Activated CD8-positive, alpha-beta T cell treated with anti-CD3 and anti-CD28 coated beads, Interleukin-2, amount 10 ng/mL, durations not matched to agents 7 days and 5 days (primary cell): Measurements from ENCODE around the gene MFSD6. TPM values are rescaled to one million over a fixed set of nuclear protein-coding genes. Genes with fewer than 3 reads are reported as not detected.
"Not testable (repeated sequence)": the region's sequence is repeated elsewhere in the genome, so short reads cannot be mapped to it uniquely, and the experiment has no call there.

ENCODE experiments used
- ATAC-seq: fragments of 150-1000 bp; cut with Tn5 transposase; one replicate; pipeline ENCODE4 v1.10.0; 2021; ENCODE audit warnings: moderate library complexity
- CTCF ChIA-PET: fragments of 350-600 bp; sonication (Branson Sonifier 250); formaldehyde crosslinking; loops from one replicate; lab custom pipeline; 2021; ENCODE audit warnings: antibody characterized with exemption; lab: Charles Lee
- POLR2A ChIA-PET: fragments of 350-600 bp; sonication (Branson Sonifier 250); formaldehyde crosslinking; loops from one replicate; lab custom pipeline; 2021; ENCODE audit warnings: antibody characterized with exemption; lab: Charles Lee
- DNase-seq: peaks from one replicate; pipeline ENCODE4 v3.0.0-alpha.2; 2020
- H3K27ac Mint-ChIP-seq: one replicate; pipeline ENCODE4 v1.8.0; 2021; ENCODE audit warnings: mild to moderate bottlenecking, mixed read lengths
- H3K27me3 Mint-ChIP-seq: one replicate; pipeline ENCODE4 v1.8.0; 2021; ENCODE audit warnings: low read depth, mixed read lengths
- H3K36me3 Mint-ChIP-seq: one replicate; pipeline ENCODE4 v1.8.0; 2021; ENCODE audit warnings: low read depth, mixed read lengths
- H3K4me1 Mint-ChIP-seq: one replicate; pipeline ENCODE4 v1.8.0; 2021; ENCODE audit warnings: low read depth, mixed read lengths
- H3K4me3 Mint-ChIP-seq: one replicate; pipeline ENCODE4 v1.8.0; 2021; ENCODE audit warnings: mild to moderate bottlenecking, mixed read lengths
- H3K9me3 Mint-ChIP-seq: one replicate; pipeline ENCODE4 v1.8.0; 2022; ENCODE audit warnings: mixed read lengths; ENCODE audit not compliant: insufficient read depth
- total RNA-seq, 2 experiments: library from RNA; stranded (reverse); gene quantifications; one replicate each; pipeline ENCODE4 v1.2.3, GENCODE V29; 2021

The MFSD6 gene
- total RNA-seq, 2 experiments from 2014 or later, result 51.8 to 53.2 TPM

GRCh38 chr2:190418727-190419126 is 10.6 kb downstream of the MFSD6 start:
- no peak overlapping the region for H3K4me3 Mint-ChIP-seq
- H3K27ac Mint-ChIP-seq, result no peak overlapping the region
- DNase-seq, result no peak
- peaks cover 36% of the 10 kb centered on the region for H3K36me3 Mint-ChIP-seq
- H3K4me1 Mint-ChIP-seq, result peaks cover 23% of the 10 kb centered on the region
- POLR2A ChIA-PET, result interaction anchor here (1.0 to 2.1 kb wide), 2 partner anchors 12 to 115 kb away, joined by 4 to 10 read pairs; no protein-coding TSS in a partner anchor
- no peak for ATAC-seq
- H3K9me3 Mint-ChIP-seq, result no peaks in the 10 kb centered on the region
- CTCF ChIA-PET, result no interaction called here
- H3K27me3 Mint-ChIP-seq, result no peaks in the 10 kb centered on the region

GRCh38 chr2:190420801-190421200 is 12.6 kb downstream of the MFSD6 start:
- no peak for ATAC-seq

GRCh38 chr2:190425221-190425866 is 17.2 kb downstream of the MFSD6 start:
- Mint-ChIP-seq H3K27ac (no peak overlapping the region), H3K4me3 (no peak overlapping the region), H3K4me1 (peaks cover 20% of the 10 kb centered on the region), H3K27me3 (no peaks in the 10 kb centered on the region), H3K36me3 (peaks cover 51% of the 10 kb centered on the region), H3K9me3 (peaks cover 4% of the 10 kb centered on the region)
- no peak for DNase-seq
- ChIA-PET CTCF (interaction anchor here (0.6 kb wide), 1 partner anchor 11 kb away, joined by 3 read pairs; no protein-coding TSS in a partner anchor), POLR2A (interaction anchor here (1.1 kb wide), 1 partner anchor 18 kb away, joined by 3 read pairs; no protein-coding TSS in a partner anchor)
- no peak for ATAC-seq

More at GRCh38 chr2:190420801-190421200, 12.6 kb downstream of the MFSD6 start:
- no peak for DNase-seq
- Mint-ChIP-seq H3K4me3 (no peak overlapping the region), H3K9me3 (no peaks in the 10 kb centered on the region), H3K27me3 (no peaks in the 10 kb centered on the region), H3K4me1 (peaks cover 20% of the 10 kb centered on the region), H3K36me3 (peaks cover 48% of the 10 kb centered on the region), H3K27ac (no peak overlapping the region)
- ChIA-PET CTCF (no interaction called here), POLR2A (no interaction called here)

GRCh38 chr2:190425883-190426658 is 17.9 kb downstream of the MFSD6 start:
- ATAC-seq (no peak), DNase-seq (no peak)
- peak overlapping the region; percentile 47 for H3K27ac Mint-ChIP-seq
- peaks cover 48% of the 10 kb centered on the region for H3K36me3 Mint-ChIP-seq
- peaks cover 20% of the 10 kb centered on the region for H3K4me1 Mint-ChIP-seq
- ChIA-PET CTCF (no interaction called here), POLR2A (no interaction called here)
- H3K4me3 Mint-ChIP-seq, result no peak overlapping the region
- peaks cover 4% of the 10 kb centered on the region for H3K9me3 Mint-ChIP-seq
- H3K27me3 Mint-ChIP-seq, result no peaks in the 10 kb centered on the region

GRCh38 chr2:190430866-190431265 is 22.7 kb downstream of the MFSD6 start:
- ATAC-seq, DNase-seq, H3K27me3 Mint-ChIP-seq, H3K27ac Mint-ChIP-seq, POLR2A ChIA-PET, H3K9me3 Mint-ChIP-seq, CTCF ChIA-PET, H3K4me3 Mint-ChIP-seq: not testable (repeated sequence)
- peaks cover 42% of the 10 kb centered on the region for H3K36me3 Mint-ChIP-seq
- H3K4me1 Mint-ChIP-seq, result peaks cover 46% of the 10 kb centered on the region

GRCh38 chr2:190431907-190432306 is 23.8 kb downstream of the MFSD6 start:
- Mint-ChIP-seq H3K36me3 (peaks cover 43% of the 10 kb centered on the region), H3K9me3 (peaks cover 4% of the 10 kb centered on the region), H3K4me1 (peaks cover 49% of the 10 kb centered on the region), H3K4me3 (no peak overlapping the region), H3K27ac (no peak overlapping the region), H3K27me3 (no peaks in the 10 kb centered on the region)
- CTCF ChIA-PET, result no interaction called here
- POLR2A ChIA-PET, result no interaction called here
- DNase-seq (no peak), ATAC-seq (no peak)

GRCh38 chr2:190432567-190433231 is 24.5 kb downstream of the MFSD6 start:
- ChIA-PET CTCF (interaction anchor here (1.0 to 1.9 kb wide), 3 partner anchors 19 to 112 kb away, joined by 3 read pairs; no protein-coding TSS in a partner anchor), POLR2A (interaction anchor here (0.8 to 1.0 kb wide), 2 partner anchors 26 to 102 kb away, joined by 3 read pairs; partner anchors contain the start of gene NEMP2)
- no peak for DNase-seq
- ATAC-seq, result no peak
- Mint-ChIP-seq H3K4me3 (no peak overlapping the region), H3K4me1 (peaks cover 53% of the 10 kb centered on the region), H3K36me3 (peaks cover 44% of the 10 kb centered on the region), H3K9me3 (peaks cover 4% of the 10 kb centered on the region), H3K27ac (peak overlapping the region; percentile 57), H3K27me3 (no peaks in the 10 kb centered on the region)

GRCh38 chr2:190435031-190435670 is 27.0 kb downstream of the MFSD6 start:
- Mint-ChIP-seq H3K4me3 (no peak overlapping the region), H3K27ac (no peak overlapping the region), H3K27me3 (no peaks in the 10 kb centered on the region), H3K4me1 (peaks cover 49% of the 10 kb centered on the region), H3K36me3 (peaks cover 50% of the 10 kb centered on the region), H3K9me3 (no peaks in the 10 kb centered on the region)
- DNase-seq (no peak), ATAC-seq (no peak)
- ChIA-PET POLR2A (no interaction called here), CTCF (no interaction called here)

- Mint-ChIP-seq H3K9me3 (no peaks in the 10 kb centered on the region), H3K4me3 (no peak overlapping the region), H3K4me1 (peaks cover 50% of the 10 kb centered on the region), H3K27ac (no peak overlapping the region), H3K36me3 (peaks cover 57% of the 10 kb centered on the region), H3K27me3 (no peaks in the 10 kb centered on the region)
- POLR2A ChIA-PET, result no interaction called here
- peak; percentile 68 for ATAC-seq
- CTCF ChIA-PET, result interaction anchor here (0.9 kb wide), 1 partner anchor 11 kb away, joined by 3 read pairs; no protein-coding TSS in a partner anchor
- no peak for DNase-seq
These were observed 28.4 kb downstream of the MFSD6 start for GRCh38 chr2:190436557-190436956.

- DNase-seq (no peak), ATAC-seq (no peak)
- Mint-ChIP-seq H3K9me3 (no peaks in the 10 kb centered on the region), H3K36me3 (peaks cover 48% of the 10 kb centered on the region), H3K27ac (no peak overlapping the region), H3K4me1 (peaks cover 25% of the 10 kb centered on the region), H3K4me3 (no peak overlapping the region), H3K27me3 (no peaks in the 10 kb centered on the region)
- ChIA-PET POLR2A (interaction anchor here (1.2 kb wide), 1 partner anchor 33 kb away, joined by 3 read pairs; no protein-coding TSS in a partner anchor), CTCF (no interaction called here)
These were observed 32.0 kb downstream of the MFSD6 start for GRCh38 chr2:190440113-190440512.

- peaks cover 39% of the 10 kb centered on the region for H3K36me3 Mint-ChIP-seq
- DNase-seq, result no peak
- CTCF ChIA-PET, result no interaction called here
- no peaks in the 10 kb centered on the region for H3K9me3 Mint-ChIP-seq
- POLR2A ChIA-PET, result no interaction called here
- no peak overlapping the region for H3K27ac Mint-ChIP-seq
- no peak for ATAC-seq
- H3K27me3 Mint-ChIP-seq, result no peaks in the 10 kb centered on the region
- peaks cover 14% of the 10 kb centered on the region for H3K4me1 Mint-ChIP-seq
- H3K4me3 Mint-ChIP-seq, result no peak overlapping the region
These were observed 33.4 kb downstream of the MFSD6 start for GRCh38 chr2:190441564-190441963.
